ENCODE results near the gene TRAPPC2L. TPM values are rescaled to one million over a fixed set of nuclear protein-coding genes. Genes with fewer than 3 reads are reported as not detected.

The TRAPPC2L gene
- total RNA-seq, 1 donor from 2014 or later, result 63.3 TPM

DNA sequence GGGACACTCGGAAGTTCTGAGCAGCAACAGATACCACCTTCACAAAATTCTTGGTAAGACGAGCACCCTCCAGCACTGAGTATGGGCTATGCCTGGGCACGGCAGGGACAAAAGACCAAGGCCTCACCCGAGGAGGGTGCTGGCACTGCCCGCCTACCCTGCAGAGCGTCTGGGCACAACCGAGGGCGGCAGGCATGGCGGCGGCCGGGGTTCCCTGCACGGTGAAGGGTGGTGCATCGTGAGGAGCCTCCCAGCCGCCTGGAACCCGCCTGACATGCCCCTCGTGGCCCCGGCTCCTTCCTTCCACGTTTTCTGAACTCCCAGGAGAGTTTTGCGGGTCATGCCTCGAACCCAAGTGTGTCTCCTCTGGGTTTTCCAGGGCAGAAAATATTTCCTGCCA is 19.1 kb upstream of the TRAPPC2L start:
- intact Hi-C loops (cut with micrococcal nuclease), result no loop called here

DNA sequence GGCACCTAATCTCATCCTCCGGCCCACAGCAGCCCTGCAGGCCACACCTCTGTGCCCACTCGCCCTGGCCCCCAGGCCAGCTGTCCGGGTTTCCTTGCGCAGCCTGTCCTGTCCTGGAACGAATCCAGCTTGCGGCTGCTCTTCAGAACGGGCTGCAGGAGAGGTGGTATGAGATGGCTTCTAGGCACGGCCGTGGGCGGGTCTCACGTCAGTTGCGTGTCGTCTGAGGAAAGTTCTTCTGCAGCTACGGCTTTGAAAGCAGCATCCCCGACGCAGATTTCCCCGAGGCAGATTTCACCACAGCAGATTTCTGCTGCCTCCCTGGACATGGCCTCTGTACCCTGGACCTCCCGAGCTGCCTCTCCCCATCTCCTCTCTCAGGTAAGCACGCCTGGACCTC is 18.4 kb upstream of the TRAPPC2L start:
- intact Hi-C loops (cut with micrococcal nuclease), result no loop called here

DNA sequence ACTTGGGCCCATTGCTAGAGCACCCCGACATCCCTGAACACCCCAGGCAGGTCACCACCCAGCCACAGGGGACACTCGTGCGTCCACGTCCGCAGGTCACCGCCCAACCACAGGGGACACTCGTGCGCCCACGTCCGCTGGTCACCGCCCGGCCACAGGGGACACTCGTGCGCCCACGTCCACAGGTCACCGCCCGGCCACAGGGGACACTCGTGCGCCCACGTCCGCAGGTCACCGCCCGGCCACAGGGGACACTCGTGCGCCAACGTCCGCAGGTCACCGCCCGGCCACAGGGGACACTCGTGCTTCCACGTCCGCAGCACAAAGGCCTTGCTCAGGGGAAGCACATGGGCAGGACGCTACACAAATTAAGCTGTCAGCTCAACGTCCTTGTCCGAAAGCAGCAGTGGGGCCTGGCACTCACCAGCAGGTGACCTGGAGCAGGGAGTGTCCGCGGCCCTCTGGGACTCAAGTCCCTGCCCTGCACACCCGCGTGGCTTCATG is 17.8 kb upstream of the TRAPPC2L start:
- intact Hi-C loops (cut with micrococcal nuclease), result no loop called here

DNA sequence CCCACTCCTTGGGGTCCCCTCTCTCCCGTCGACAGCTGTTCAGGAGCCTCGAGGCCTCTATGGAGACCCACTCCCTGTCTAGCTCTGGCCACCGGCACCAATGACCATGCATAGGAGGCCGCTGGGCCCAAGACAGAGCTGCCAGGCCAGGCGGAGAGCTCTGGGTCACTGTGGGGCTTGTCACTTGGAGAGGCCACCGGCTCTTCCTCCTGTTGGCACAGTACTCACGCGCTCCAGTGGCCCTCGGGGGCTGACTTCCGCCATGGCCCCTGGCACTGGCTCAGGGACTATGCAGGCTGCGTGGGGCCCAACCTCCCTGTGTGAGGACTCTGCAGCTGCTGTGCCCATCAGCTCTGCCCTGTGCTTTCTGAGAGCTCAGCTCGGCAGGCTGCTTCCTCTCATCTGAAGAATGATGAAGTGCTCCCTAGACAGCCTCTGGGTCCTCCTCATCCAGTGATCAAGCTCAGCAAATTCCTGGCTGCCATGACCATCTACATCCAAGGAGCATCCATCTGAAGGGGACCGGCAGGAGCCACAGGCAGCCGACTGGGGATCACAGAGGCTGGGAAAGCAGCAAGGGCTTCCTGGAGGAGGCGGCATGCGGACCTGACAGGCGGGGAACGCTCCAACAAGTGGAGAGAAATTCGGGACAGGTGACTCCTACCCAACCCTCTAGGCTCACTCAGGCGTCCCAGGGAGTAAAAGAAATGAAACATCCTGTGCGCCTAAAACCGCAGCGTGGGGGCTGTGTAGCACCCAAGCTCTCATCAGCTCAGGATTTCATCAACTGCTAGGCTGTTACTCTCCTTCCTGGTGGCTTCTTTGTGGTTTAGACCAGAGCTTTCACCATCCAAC is 17.0 kb upstream of the TRAPPC2L start:
- intact Hi-C loops (cut with micrococcal nuclease), result no loop called here

DNA sequence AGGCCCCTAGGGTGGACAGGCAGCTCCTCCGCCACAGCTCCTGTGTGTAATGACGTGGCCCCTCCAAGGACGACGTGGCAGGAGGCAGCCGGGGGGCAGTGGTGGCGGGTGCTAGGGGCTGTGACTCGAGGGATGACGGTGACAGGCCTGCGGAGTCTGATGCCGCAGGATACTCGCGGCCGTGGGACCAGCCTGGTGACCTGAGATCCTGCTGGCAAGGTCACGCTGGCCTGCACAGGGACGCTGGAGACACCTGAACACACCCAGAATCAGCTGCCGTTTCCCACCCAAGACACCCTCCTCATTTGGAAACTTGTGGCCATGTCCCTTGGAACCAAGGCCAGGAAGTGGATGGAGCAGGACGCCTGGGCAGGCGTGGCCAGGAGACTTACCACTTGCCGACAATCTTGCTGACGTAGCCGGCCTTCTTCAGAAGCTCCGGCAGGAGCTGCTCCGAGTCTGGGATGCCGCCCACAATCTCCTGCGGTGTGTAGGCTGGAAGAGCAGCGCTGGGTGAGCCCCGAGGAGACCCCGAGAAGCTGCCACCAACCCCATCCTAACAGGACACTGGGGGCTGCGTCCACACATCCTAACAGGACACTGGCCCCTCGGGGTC is 16.2 kb upstream of the TRAPPC2L start:
- intact Hi-C loops (cut with micrococcal nuclease), result no loop called here

DNA sequence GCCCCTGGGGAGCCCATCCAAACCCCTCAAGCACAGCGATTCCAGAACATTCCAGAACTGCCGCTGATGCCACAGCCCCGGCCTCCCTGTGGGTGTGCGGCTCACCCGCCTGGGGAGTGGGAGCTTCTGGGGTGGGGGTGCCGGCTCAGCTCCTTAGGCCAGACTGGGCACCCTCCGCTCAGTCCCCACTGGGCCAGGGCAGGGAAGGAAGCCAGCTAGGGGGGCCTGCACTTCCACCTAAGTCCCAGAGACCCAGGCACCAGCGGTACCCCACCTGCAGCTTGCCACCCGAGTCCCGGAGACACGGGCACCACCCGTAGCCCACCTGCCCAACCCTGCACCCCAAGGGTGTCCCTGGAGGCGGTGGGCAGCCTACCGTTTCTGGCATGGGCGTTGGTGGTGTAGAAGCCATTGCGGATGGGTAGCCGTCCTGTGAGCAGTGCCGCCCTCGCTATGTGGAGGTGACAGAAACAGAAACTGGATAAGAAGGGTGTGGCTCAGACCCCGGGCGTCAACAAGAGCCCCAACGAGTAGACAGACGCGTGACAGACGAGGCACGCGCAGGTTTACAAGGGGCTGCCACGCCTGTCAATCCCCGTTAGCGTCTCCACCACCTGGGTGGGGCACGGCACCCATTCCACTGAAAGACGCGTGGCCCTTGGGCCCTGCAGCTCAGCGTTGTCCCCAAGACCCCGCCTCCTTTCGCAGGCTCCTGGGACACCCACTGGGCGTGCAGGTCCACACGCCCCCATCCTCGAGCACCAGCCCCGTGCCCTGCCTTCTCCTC is 15.2 kb upstream of the TRAPPC2L start:
- intact Hi-C loops (cut with micrococcal nuclease), result no loop called here

DNA sequence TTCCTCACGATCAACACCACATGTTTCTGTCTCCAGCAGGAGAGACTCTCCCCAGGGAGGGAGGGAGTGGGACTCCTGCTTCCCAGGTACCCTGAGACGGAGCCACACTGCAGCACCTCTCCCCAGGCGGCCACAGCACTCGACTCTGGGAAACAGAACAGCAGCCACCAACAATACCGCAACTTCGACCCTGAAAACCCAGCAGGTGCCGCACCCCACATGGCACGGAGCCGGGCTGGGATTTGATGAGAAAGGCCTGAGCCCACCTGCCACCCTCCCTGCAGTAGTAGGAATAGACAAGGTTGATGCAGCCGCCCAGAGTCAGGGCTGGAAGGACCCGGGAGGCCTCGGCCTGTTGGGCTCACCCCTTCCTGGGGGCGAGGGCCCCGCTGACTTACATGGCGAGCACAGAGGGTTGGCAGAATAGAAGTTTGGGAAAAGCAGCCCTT is 14.6 kb upstream of the TRAPPC2L start:
- intact Hi-C loops (cut with micrococcal nuclease), result no loop called here

DNA sequence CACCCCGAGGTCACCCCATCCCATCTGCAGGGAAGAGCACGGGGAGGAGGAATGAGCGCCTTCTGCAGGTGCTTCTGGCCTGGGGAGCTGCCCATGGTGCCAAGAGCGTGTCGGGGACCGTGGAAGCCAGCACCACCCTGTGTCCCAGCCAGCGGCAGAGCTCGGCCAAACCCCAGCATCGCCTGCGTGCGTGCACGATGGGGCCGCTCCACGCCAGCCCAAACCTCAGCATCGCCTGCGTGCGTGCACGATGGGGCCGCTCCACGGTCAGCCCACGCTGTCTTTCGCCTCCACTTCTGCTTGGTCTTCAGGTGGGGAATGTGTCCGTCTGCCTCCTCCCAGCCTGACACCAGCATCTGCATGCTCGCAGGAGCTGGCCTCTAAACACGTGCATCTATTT is 14.1 kb upstream of the TRAPPC2L start:
- intact Hi-C loops (cut with micrococcal nuclease), result no loop called here

DNA sequence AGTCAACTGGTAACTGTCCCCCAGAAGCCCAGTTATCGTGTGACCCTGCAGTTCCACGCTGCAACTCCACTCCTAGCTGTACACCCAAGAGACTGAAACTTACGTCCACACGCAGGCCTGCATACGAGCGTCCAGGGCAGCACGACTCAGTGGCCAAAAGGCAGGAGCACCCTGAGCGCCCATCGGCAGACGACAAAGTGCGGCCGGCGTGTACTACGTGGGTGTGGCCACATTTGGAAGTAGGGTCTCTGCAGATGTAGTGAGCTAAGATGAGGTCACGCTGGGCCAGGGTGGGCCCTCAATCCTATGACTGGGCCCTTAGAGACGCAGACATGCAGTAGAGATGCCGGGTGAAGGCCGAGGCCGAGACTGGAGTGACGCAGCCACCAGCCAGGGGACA is 13.7 kb upstream of the TRAPPC2L start:
- intact Hi-C loops (cut with micrococcal nuclease), result no loop called here

DNA sequence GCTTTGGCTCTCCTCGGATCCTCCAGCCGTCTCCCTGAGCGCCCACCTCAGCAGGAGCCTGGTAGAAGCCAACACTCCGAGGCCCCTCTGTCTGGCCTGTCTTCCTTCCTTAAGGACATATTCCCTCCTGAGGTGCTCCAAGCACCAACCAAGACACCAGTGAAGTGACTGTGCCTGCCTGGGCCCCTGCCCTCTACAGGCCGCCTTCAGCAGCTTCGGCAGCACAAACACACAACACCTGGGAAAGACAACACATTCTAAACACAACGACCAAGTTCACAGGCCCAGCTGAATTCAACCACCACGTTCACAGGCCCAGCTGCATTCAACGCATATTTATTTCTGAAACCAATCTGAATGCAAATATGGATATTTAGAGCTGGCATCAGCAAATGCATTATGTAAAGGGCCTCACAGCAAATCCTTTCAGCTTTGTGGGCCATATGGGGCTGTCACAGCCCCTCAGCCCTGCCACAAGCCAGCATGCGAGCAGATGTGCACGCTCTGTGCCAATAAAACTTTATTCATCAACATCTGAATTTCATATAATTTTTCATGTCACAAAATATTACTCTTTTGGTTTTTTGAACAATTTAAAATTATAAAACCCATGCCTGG is 12.4 kb upstream of the TRAPPC2L start:
- intact Hi-C loops (cut with micrococcal nuclease), result no loop called here

DNA sequence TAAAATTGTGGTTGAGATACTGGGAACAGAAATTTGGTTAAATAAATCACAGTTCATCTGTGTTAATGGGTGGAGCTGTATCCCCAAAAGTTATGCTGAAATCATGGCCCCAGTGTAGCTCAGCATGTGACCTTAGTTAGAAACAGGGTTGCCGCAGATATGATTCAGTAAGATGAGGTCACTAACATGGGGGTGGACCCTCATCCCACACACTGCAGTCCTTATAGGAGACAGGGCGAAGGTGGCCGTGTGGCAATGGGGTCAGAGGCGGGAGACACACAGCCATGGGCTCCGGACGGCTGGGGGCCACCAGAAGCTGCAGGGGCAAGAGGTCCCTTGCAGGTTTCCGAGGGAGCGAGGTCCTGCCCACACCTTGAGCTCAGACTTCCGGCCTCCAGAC is 10.8 kb upstream of the TRAPPC2L start:
- intact Hi-C loops (cut with micrococcal nuclease), result no loop called here

DNA sequence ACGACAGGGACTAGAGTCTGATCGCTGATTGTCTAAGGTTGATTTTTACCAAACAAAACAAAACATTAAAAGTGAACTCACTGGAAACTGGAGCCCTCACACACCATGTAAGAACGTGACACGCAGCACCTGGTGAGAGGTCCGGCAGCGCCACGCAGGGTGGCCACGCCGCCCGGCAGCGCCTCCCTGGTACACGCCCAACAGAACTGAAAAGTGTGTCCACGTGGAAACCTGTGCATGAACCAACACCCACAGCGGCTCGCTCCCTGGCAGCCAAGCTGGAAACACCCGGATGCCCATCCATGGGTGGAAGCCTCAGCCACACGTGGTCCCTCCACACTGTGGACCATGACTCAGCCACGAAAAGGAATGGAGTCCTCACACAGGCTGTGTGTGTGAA is 9.3 kb upstream of the TRAPPC2L start:
- intact Hi-C loops (cut with micrococcal nuclease), result no loop called here

DNA sequence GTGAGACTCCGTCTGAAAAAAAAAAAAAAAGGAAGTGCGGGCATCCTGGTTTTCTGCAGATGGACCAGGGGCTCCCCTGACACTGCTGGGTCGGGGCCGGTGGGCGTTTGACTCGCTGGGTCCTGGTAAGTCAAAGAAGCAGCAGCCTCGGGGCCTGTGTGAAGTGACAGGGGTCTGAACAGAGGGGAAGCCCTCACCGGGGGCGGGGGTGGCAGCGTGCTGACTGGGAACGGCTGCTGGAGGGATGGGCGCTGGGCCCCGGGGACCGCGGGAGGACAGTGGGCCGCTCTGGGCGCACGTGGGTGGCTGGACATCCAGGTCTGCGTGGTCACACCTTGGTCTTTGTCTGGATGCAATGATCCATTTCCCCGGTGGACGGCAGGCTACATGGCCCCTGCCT is 8.4 kb upstream of the TRAPPC2L start:
- intact Hi-C loops (cut with micrococcal nuclease), result no loop called here

DNA sequence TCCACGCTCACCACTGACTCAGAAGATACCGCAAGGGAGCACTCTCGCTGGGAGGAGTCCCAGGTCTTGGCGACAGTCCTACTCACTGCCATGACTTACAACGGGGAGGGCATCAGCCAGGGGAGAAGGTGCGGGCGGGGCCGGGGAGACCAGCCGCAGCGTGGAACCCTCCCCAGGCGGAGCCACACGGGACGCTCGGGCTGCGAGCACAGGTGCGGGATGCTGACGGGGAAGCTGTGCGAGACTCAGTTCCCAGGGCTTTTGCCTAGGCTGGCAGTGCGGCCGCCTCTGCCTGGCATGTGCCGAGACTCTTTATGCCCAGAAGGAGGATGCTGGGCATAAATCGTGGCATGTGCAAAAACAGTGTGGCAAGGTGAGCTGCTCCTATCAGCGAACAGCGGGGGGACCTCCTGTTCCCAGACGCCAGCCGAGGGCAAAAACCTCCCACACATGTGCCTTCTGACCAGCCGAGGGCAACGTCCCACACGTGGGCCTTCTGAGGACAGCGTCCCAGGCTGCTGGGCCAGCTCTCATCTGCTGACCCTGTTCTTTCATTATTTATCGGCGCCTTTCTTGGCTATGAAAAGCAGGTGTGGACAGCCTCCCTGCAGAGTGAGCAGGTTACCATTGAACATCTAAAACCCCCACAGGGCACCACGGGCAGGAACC is 6.3 kb upstream of the TRAPPC2L start:
- intact Hi-C loops (cut with micrococcal nuclease), result no loop called here

DNA sequence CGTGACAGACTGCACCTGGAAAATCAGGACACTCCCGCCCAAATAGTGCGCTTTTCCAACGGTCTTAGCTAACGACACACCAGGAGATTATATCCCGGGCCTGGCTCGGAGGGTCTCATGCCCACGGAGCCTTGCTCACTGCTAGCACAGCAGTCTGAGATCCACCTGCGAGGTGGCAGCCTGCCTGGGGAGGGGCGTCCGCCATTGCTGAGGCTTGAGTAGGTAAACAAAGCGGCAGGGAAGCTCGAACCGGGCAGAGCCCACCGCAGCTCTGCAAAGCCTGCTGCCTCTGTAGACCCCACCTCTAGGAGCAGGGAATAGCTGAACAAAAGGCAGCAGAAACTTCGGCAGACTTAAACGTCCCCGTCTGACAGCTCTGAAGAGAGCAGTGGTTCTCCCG is 5.3 kb upstream of the TRAPPC2L start:
- intact Hi-C loops (cut with micrococcal nuclease), result no loop called here

DNA sequence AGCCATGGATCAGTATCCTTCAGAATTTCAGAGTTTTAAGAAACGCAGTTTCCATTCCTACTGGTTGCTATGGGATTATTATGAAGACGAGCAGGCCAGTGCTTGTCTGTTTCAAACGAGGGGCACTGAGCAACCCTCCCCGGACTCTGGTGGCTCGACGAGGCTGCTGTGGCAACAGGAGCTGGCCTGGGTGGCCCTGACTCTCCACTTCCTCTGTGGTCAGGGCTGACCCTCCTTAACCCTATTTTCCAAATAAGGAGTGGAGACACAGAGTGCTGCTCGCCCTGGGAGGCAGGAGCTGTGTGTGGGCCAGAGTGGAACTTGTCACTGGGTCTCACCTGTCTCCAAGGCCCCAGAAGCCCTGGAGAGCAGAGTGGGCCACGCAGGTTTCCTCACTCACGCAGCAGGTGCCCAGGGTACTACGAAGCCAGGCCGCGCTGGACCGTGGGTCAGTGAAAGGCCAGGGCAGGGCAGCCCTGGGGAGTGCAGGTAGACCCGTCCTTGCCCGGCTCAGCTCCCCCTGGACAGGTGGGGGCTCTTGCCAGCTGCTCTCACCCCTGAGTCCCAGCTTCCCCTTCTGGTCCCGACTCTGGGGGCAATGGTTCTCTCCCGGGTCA is 3.5 kb upstream of the TRAPPC2L start:
- intact Hi-C loops (cut with micrococcal nuclease), result no loop called here

DNA sequence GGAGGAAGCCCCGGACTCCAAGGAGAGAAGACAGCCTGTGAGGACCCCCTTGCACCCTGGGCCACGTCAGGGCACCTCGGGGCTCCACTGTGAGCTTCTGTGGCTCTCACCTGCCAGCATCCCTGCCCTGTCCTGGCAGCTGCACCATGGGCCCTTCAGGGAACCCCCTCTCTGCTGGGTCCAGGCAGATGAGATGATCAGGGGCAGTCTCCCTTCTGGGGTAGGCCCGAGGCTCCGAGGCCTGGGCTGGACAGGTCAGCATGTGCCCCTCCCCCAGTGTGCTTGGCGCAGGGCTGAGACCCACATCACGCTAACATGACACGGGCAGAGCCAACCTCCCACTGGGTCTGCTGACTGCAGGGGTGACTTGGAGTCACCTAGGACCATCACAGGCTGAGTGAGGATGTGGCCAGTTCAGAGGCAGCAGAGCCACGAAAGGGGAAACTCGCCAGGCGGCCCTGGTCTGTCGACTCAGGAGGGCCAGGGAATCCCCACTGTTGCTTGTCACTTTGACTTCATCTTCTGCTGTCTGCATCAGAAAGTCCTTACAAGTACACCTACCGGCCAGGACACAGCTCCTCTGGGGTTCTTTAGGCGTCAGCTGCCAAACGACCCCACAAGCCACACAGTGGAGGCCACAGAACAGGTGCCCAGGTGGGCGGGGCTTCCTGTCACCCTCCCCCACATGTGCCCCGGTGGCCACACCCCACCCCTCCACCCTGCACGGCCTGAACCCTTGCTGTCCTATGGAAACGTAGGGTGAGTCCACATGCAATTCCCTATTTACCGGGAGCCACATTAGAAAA is 2.4 kb upstream of the TRAPPC2L start:
- intact Hi-C loops (cut with micrococcal nuclease), result loop anchor here (5.0 kb wide), 1 partner anchor 402 kb away; the partner anchor contains the start of gene ZFPM1

DNA sequence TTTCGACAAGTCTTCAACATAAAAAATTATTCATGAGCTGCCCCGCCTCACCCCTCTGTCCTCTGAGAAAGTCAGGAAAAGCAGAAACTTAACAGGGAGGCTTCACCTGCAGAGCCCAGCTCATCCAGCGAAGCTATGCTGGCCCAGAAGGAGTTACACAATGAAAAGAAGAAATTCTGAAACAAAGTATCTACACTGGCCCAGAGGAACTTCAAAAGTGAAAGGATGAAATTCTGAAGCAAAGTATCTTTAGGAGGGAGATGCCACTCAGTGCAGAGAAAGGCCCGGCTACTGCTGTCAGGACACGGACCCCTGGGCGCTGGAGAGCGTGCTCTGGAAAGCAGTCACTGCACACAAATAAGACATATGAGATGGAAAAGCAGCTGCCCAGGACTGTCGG is 1.8 kb upstream of the TRAPPC2L start:
- intact Hi-C loops (cut with micrococcal nuclease), result loop anchor here (5.0 kb wide), 1 partner anchor 403 kb away; the partner anchor contains the start of gene ZFPM1

DNA sequence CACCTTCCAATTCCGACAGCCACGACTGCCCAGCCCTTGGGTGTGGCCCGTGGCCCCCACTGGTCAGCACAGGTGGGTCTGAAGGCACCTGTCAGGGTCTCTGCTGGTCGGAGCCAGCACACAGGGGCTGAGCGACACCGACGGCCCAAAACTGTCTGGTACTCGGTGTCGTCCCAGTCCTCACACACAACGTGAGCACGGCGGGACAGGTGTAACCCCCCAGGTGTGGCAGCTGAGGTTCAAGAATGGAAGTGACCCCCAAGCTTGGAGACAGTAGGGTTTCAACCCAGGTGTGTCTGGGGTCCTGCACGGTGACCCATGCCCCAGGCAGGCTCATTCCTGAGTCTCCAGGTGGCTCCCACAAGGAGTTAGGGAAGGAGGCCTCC is 1.2 kb upstream of the TRAPPC2L start:
- intact Hi-C loops (cut with micrococcal nuclease), result loop anchor here (2.0 to 5.0 kb wide), 5 partner anchors 111 to 653 kb away; partner anchors contain the start of genes SPG7 and ZFPM1

Data from T-helper 1 cell treated with Interleukin-12 subunit alpha and Interleukin-12 subunit beta and Interleukin-4 antibody, amounts not matched to agents 30 ng/mL and 1 ng/mL, for 36 hours (primary cell).